Activated CD4-positive, alpha-beta T cell treated with anti-CD3 and anti-CD28 coated beads for 48 hours (primary cell): ENCODE results near the gene PPP2CA.
"Not testable (repeated sequence)": the region's sequence is repeated elsewhere in the genome, so short reads cannot be mapped to it uniquely, and the experiment has no call there.

Experiments
- DNase-seq: peaks from one replicate; pipeline ENCODE4 v3.0.0-alpha.2; 2020

Gene PPP2CA

DNA sequence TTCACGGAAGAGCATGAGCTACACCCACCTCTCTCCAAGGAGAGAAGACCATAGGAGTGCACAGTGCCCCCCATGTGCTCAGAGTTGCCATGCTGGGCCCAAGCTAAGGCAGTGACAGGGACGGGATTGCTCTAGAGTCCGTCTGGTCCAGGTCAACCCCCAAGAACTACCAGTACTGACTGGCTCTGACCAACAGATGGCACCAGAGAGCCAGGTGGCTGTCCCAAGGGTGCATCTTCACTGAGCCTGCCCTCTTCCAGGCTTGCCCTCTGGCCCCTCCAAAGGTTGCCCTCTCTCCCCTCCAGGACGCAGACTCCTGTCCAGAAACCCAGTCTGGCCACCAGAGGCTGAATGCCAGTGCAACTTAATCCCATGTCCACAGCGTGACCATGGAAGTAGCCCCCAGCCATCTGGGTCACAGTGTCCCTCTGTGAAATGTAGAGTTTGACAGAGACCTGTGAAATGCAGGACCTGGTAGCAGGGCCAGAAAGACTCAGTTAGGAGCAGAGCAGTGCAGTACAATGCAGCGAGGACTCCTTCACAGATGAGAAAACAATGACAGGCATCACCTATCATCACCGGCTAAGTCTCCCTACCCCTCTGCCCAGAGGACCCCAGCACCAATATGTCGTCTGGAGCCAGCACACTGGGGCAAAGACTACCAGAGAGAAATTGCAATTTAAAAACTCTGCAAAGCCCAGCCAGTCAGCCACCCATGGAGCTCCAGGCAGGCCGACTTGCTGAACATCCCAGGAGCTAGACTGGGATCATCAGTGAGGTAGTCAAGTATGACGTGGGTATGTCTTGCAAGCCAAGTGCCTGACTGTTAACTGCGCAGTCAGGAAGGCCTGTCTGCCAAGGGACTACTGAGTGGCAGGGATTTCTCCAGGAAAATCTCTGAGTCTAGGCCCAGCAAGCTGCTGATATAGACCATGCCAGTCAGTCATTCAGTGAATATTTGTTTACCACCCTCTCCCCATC, 41.4 kb downstream of the PPP2CA start:
- DNase-seq, result peak; percentile 84

DNA sequence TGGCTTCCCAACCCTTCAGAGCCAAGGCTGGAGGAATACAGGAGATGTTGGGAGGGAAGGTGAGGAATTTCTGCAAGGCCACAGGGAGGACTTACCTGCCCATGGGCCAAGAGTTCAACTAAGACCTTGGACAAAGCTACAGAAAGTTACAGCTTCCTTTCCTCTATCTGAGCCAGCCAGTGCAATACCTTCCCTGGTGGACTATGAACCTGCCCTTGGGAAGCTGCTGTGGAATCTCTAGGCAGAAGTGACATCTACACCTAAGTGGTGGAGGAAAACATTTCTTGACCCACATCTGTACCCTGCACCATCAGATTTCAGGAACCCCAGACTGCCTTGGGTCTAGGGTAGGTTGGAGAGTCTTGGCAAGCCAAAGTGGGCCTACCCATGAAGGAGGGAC, 42.4 kb downstream of the PPP2CA start:
- no peak for DNase-seq

- DNase-seq, result no peak
Observed at GRCh38 chr5:134178096-134178419, 47.8 kb downstream of the PPP2CA start.

GRCh38 chr5:134177369-134178095, 48.3 kb downstream of the PPP2CA start:
- no peak for DNase-seq

DNA sequence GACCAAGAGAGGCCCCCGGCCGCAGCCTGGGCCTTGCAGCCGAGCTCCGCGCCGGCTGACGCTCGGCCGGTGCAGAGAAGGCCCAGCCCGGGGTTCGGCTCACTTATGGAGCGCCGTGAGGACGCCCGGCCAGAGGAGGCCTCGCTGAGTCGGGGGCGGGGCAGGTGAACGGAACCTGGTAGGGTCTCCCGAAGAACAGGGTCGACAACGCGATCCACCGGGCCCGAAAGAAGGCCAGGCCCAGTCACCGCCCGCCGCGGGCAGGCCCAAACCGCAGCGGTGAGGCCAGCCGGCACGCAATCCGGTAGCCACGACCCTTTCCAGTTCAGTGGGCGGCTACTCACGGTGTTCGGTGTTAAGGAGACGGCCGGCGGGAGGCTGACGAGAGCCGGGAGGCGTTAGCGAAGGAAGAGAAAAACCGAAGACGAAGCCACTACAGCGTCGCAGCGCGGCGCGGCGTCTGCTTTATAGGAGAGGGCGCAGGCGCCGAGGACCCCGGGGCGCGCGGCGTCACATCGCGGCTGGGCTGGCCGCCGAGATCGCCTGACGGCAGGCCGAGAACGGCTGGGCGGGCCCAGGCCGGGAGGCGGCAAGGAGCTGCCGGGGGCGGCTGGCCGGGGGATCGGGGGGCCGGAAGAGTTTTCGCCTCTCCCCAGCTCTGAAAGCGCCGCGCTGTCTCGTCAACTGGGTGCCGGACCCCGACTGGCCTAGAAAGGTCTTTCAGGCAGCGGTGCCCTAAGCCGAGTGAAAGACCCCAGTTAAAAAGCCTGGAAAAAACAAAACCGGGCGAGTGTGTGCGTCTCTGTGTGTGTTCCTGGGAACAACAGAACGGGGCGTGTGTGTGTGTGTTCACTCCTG, 49.1 kb downstream of the PPP2CA start, which contains the start of gene SKP1:
SKP1 (minus strand) TSS at position 440 of the 858 bp plus-strand sequence. CDS start 2,928 bp downstream, outside the sequence.
- DNase-seq, result peak; percentile 90

DNA sequence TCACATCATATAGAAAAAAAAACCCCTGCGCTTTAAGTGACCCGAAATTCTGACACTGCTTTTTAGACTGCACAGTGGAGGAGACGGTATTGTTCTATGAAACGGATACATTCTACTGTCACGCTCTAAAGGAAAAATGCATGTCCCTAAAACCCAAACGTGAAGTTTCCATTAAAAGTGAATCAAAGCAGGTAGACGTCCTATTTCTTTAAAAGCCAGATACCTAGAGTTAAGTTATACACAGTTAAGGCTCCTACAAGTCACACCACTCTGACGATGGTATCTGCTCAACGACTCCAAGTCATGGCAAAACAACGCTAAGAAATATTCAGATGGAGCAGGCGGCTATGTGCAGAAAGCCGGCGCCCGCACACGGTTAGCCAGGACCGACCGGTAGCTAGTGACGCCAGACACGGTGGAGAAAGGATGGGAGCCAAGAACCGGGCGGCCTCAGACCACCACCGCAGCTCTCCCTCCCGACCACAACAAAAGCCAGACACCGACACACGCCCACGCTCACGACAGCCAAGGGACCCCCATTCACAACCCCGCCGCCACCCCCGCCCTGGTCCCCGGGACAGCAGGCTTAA, 49.9 kb downstream of the PPP2CA start:
- no peak for DNase-seq

DNA sequence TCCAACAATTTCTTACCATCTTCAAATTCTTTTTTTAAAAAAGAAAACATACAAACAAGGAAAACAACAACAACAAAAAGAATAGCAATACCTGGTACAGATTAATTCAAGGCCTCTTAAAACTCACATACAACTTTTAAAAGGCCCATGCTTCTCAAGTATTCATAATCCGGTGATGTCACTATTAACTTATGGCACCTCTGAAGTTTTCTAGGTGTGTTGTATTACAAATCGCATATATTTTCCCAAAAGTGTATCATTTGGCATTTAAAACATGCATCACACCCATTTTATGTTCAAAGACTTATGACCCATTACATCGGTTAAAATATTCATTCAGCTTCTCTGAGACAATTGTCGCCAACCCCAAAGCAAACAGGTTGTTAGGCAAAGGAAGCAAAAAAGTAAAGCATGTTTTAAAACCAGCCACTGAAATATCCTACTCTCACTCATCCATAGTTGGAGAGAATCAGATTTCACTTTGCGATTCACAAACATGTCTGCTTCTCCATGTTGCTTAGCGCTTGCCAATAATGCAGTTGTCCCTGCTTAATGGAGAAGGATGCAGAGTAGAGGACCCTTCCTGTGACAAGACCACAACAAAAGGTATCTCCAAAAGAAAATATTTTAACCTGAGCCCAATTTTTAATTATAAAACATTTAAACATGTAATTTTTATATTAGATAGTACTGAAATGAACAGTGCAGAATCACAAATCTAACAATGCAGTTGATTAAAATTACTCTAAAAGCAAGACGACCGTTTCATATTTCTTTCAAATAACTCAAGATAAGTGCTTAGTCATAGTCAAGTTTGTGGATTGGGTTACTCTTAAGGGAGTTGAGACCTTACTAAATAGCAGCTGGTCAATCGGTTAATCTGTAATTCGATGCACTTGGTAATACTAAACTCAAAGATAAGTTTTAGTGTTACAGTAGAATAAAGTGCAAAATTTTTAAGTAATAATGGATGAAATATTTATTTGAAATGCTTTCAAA, 50.7 kb downstream of the PPP2CA start:
- no peak for DNase-seq

DNA sequence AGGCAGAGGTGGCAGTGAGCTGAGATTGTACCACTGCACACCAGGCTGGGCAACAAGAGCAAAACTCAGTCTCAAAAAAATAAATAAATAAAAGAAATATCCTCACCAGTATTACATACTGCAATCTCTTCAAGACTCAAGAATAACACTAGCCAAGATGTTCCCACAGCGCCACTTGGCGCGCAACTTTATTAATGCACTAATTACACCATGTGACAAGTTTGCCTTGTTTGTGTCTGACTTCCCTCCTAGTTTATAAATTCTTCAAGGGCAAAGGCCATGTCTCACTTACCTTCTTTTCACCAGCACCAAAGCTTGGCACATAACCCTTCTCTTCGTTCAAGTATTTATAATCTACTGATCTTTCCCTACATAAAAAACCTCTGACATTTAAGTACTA, 53.9 kb downstream of the PPP2CA start:
- DNase-seq, result no peak

DNA sequence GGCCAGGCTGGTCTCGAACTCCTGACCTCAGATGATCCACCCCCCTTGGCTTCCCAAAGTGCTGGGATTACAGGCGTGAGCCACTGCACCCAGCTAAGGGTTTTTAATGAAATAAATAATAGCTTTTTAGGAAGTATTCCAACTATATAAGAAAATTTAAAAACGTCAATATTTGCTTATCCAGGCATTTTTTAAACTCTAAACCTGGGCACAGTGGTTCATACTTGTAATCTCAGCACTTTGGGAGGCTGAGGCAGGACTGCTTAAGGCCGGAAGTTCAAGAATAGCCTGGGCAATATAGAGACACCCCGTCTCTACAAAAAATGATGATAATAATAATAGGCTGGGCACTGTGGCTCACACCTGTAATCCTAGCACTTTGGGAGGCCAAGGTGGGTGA, 63.3 kb downstream of the PPP2CA start:
- no peak for DNase-seq

GRCh38 chr5:134161513-134162395, 64.1 kb downstream of the PPP2CA start:
- DNase-seq, result no peak

- DNase-seq, result no peak
Observed at GRCh38 chr5:134153657-134154056, 72.2 kb downstream of the PPP2CA start.

GRCh38 chr5:134153241-134153640, 72.6 kb downstream of the PPP2CA start:
- no peak for DNase-seq

DNA sequence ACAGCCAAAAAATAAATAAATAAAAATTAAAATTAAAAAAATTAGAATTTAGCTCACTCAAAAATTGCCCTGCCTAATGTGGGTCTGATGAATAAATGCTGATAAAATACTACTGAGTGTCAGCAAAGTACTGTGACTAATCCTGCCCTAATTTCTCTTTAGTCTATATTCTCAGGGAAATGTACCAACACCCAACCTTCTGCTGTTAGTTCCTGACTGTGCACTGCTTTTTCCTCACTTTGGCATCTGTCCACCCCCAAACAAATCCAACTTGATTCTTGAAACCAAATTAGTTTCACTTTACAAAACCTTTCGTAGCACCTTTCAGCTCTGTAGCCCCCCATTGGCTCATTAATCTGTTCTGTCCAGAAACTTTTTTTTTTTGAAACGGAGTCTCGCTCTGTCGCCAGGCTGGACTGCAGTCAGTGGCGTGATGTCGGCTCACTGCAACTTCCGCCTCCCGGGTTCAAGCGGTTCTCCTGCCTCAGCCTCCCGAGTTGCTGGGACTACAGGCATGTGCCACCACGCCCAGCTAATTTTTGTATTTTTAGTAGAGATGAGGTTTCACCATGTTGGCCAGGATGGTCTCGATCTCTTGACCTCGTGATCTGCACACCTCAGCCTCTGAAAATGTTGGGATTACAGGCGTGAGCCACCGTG, 73.6 kb downstream of the PPP2CA start:
- DNase-seq, result not testable (repeated sequence)

GRCh38 chr5:134151723-134152122, 74.2 kb downstream of the PPP2CA start:
- no peak for DNase-seq

DNA sequence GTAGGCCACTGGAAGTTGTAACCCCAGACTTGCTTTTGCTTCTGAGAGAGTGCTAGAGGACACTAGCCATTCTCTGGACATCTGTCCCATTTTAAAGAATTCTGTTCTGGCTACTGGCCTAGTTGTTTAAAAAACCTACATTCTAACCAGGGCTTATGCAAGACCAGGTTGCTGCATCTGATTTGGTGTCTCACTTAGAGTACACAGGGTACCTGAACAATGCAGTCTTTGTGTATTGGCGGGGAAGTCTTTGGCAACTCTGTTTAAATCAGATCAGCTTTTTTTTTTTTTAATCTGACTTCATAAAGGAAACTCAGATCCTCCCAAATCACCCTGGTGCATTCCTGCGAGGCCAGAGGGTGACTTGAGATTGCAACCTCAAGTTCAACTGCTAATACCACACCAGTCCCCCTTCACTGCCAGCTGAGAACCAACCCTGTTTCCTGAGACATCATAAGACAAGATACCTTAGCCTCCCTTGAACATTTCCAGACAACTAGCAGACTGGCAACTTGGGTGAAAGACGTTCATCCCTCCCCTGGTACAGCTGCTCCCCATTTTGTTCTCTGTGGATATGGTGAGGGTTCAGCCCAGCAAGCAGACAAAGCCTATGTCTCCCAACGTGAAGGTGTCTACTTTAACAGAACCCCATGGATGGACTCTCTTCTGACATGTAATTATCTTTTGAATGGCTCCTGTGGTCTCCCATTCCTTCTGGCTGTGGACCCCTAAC, 76.1 kb downstream of the PPP2CA start:
- DNase-seq, result no peak

DNA sequence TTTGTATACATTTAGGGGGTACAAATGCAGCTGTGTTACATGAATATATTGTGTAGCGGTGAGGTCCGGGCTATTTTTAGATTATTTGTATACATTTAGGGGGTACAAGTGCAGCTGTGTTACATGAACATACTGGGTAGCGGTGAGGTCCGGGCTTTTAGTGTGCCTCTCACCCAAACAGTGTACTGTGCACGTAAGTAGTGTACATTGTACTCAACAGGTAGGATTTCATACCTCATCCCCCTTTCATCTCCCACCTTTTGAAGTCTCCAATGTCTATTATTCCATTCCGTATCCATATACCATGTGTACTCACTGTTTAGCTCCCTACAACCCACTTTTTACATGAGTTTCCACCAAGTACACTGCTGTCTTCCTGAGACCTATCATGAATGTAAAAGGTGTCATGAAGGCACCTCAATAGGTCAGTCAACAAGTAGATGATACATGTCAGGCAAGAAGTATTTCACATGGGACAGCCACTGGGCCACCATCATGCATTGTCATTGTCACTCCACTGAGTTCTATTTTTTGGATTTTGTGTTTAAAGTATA, 76.8 kb downstream of the PPP2CA start:
- DNase-seq, result no peak

GRCh38 chr5:134148316-134148715, 77.6 kb downstream of the PPP2CA start:
- DNase-seq, result no peak

GRCh38 chr5:134146651-134147518, 79.0 kb downstream of the PPP2CA start:
- DNase-seq, result no peak
